ENCODE measurements around the gene PNMT. TPM values are rescaled to one million over a fixed set of nuclear protein-coding genes. Genes with fewer than 3 reads are reported as not detected.

Gene PNMT
- total and polyA plus RNA-seq, 2 of the 13 experiments (the other 11 are each of a cell fraction or from before 2014, with no cell fraction given): 0.25 TPM; not detected in 1

GRCh38 chr17:39699818-39700147 is 31.5 kb downstream of the PNMT start, which contains the start of gene ERBB2 (continued):
- no peak for TF ChIP-seq ATF5 (CRISPR knock-in tag; IDR thresholded peaks at IDR 0.05; ENCODE audit: low read depth)
- no peak for TF ChIP-seq SKI (IDR thresholded peaks at IDR 0.05; ENCODE audit: partially characterized antibody)
- no peak for TF ChIP-seq YY1 (IDR thresholded peaks at IDR 0.05; ENCODE audit: insufficient read depth, insufficient replicate concordance, low read depth, low read length)
- TF ChIP-seq NFYB (CRISPR knock-in tag; IDR thresholded peaks at IDR 0.05): peak; percentile 24; the same call in 1 of the 2 replicates
- no peak for TF ChIP-seq MAF1 (CRISPR knock-in tag; IDR thresholded peaks at IDR 0.05; ENCODE audit: borderline replicate concordance)
- 0 out of 2 replicates have a peak, but pooled peaks have one; percentile 29 for TF ChIP-seq SALL1 (CRISPR knock-in tag; IDR thresholded peaks at IDR 0.05)
- no peak for TF ChIP-seq ZNF549 (CRISPR knock-in tag; IDR thresholded peaks at IDR 0.05)
- TF ChIP-seq NAIF1 (CRISPR knock-in tag; IDR thresholded peaks at IDR 0.05; ENCODE audit: borderline replicate concordance): no peak
- 0 out of 2 replicates have a peak, but pooled peaks have one; percentile 34 for TF ChIP-seq SRY (CRISPR knock-in tag; IDR thresholded peaks at IDR 0.05)
- TF ChIP-seq SAP130 (CRISPR knock-in tag; IDR thresholded peaks at IDR 0.05; ENCODE audit: low read depth): peak; percentile 80
- TF ChIP-seq TFAP4 (IDR thresholded peaks at IDR 0.05; ENCODE audit: borderline replicate concordance, low read depth): no peak
- no peak for TF ChIP-seq ZNF878 (CRISPR knock-in tag; IDR thresholded peaks at IDR 0.05)
- peak; percentile 64 for TF ChIP-seq TAF1 (CRISPR knock-in tag; IDR thresholded peaks at IDR 0.05)
- TF ChIP-seq LBX2 (CRISPR knock-in tag; IDR thresholded peaks at IDR 0.05; ENCODE audit: borderline replicate concordance): no peak
- no peak for TF ChIP-seq GPN1 (CRISPR knock-in tag; IDR thresholded peaks at IDR 0.05; ENCODE audit: borderline replicate concordance)
- no peak for TF ChIP-seq E2F2 (CRISPR knock-in tag; IDR thresholded peaks at IDR 0.05; ENCODE audit: borderline replicate concordance)
- TF ChIP-seq FOXO4 (CRISPR knock-in tag; conservative IDR thresholded peaks at IDR 0.05): no peak
- no peak for TF ChIP-seq DNMT3B (CRISPR knock-in tag; conservative IDR thresholded peaks at IDR 0.05)
- no peak for TF ChIP-seq SAFB2 (CRISPR knock-in tag; IDR thresholded peaks at IDR 0.05; ENCODE audit: borderline replicate concordance, low read depth)
- no peak for TF ChIP-seq ZNF572 (CRISPR knock-in tag; IDR thresholded peaks at IDR 0.05)
- TF ChIP-seq ZBTB38 (CRISPR knock-in tag; IDR thresholded peaks at IDR 0.05): peak; percentile 37; the same call in 1 of the 2 replicates
- TF ChIP-seq HDAC2 (CRISPR knock-in tag; IDR thresholded peaks at IDR 0.05): 0 out of 2 replicates have a peak, but pooled peaks have one; percentile 41
- no peak for TF ChIP-seq ZNF768 (CRISPR knock-in tag; IDR thresholded peaks at IDR 0.05)
- no peak for TF ChIP-seq ZNF430 (CRISPR knock-in tag; IDR thresholded peaks at IDR 0.05)
- no peak for TF ChIP-seq ZNF83 (CRISPR knock-in tag; IDR thresholded peaks at IDR 0.05; ENCODE audit: borderline replicate concordance)
- TF ChIP-seq ZNF576 (CRISPR knock-in tag; IDR thresholded peaks at IDR 0.05): no peak
- TF ChIP-seq ATF4 (CRISPR knock-in tag; IDR thresholded peaks at IDR 0.05): 0 out of 4 replicates have a peak, but pooled peaks of 1 of the 2 experiments have one; percentile 30
